MCF 10A (cell line): ENCODE measurements around the gene SAMD11. TPM values are rescaled to one million over a fixed set of nuclear protein-coding genes. Genes with fewer than 3 reads are reported as not detected.

Source experiments
- BruUV-seq: library from RNA; stranded (reverse); fragments of 400-500 nt; replicated peaks from 2 replicates; lab custom pipeline; 2021; lab: Mats Ljungman, UMichigan
- CTCF ChIA-PET: fragments of 300-600 bp; sonication (Branson Sonifier 250); formaldehyde crosslinking; extraction: SDS; loops from one replicate; lab custom pipeline; 2021; ENCODE audit warnings: antibody characterized with exemption, inconsistent platforms; lab: Yijun Ruan, JAX
- POLR2A ChIA-PET: fragments of 300-600, 350-650 bp; sonication (Branson Sonifier 250); formaldehyde crosslinking; extraction: SDS; loops from one replicate; lab custom pipeline; 2020; ENCODE audit warnings: antibody characterized with exemption, inconsistent platforms; lab: Yijun Ruan, JAX
- DNase-seq: peaks from one replicate; pipeline ENCODE4 v3.0.0-alpha.2; 2018; ENCODE audit not compliant: unreplicated experiment
- H3K27ac Mint-ChIP-seq: one replicate; pipeline ENCODE4 v1.8.0; 2022; ENCODE audit warnings: mild to moderate bottlenecking, low read depth, mixed read lengths; ENCODE audit not compliant: unreplicated experiment
- H3K27me3 Mint-ChIP-seq: one replicate; pipeline ENCODE4 v1.8.0; 2022; ENCODE audit warnings: mixed read lengths; ENCODE audit not compliant: insufficient read depth, unreplicated experiment
- H3K36me3 Mint-ChIP-seq: one replicate; pipeline ENCODE4 v1.8.0; 2022; ENCODE audit warnings: mild to moderate bottlenecking, moderate library complexity, mixed read lengths; ENCODE audit not compliant: insufficient read depth, unreplicated experiment
- H3K4me1 Mint-ChIP-seq: one replicate; pipeline ENCODE4 v1.8.0; 2022; ENCODE audit warnings: mixed read lengths; ENCODE audit not compliant: insufficient read depth, unreplicated experiment
- H3K4me3 Mint-ChIP-seq: one replicate; pipeline ENCODE4 v1.8.0; 2022; ENCODE audit warnings: mild to moderate bottlenecking, moderate library complexity, mixed read lengths; ENCODE audit not compliant: unreplicated experiment
- H3K9me3 Mint-ChIP-seq: one replicate; pipeline ENCODE4 v1.8.0; 2022; ENCODE audit warnings: mixed read lengths; ENCODE audit not compliant: unreplicated experiment
- intact Hi-C: fragments of 100-400 bp; cut with micrococcal nuclease; formaldehyde crosslinking; loops from 2 replicates; pipeline ENCODE4 v1.14.1; 2022
- total RNA-seq: library from RNA; stranded (reverse); gene quantifications from 2 replicates; pipeline ENCODE4 v1.2.3, GENCODE V29; 2022
- TF ChIP-seq, protein P1 (sequence below): fragments of 200-600 bp; IDR thresholded peaks from one replicate; pipeline ENCODE4 v1.8.0; 2022; ENCODE audit warnings: antibody characterized with exemption, mild to moderate bottlenecking; ENCODE audit not compliant: unreplicated experiment

SAMD11 gene
- total RNA-seq, 1 experiment from 2014 or later = not detected

- H3K36me3 Mint-ChIP-seq = no peaks in the 10 kb centered on the region
- BruUV-seq = no TSS peak
- CTCF ChIA-PET = interaction anchor here (0.7 to 4.3 kb wide), 11 partner anchors 10 to 160 kb away, joined by 3 to 34 read pairs (median 5); partner anchors contain the start of gene SAMD11
- peak overlapping the region; percentile 63 for H3K27ac Mint-ChIP-seq
- peak; percentile 79 for DNase-seq
- H3K27me3 Mint-ChIP-seq = peaks cover 12% of the 10 kb centered on the region
- intact Hi-C loops = loop anchor here (1.0 to 5.0 kb wide), 3 partner anchors 17 to 70 kb away; no protein-coding TSS in a partner anchor
- H3K9me3 Mint-ChIP-seq = no peaks in the 10 kb centered on the region
- peak overlapping the region; percentile 82 for H3K4me3 Mint-ChIP-seq
- POLR2A ChIA-PET = interaction anchor here (0.7 to 3.0 kb wide), 3 partner anchors 34 to 79 kb away, joined by 3 to 18 read pairs (median 11); partner anchors contain the start of gene PLEKHN1
- H3K4me1 Mint-ChIP-seq = peaks cover 19% of the 10 kb centered on the region
- TF ChIP-seq, protein P1, sequence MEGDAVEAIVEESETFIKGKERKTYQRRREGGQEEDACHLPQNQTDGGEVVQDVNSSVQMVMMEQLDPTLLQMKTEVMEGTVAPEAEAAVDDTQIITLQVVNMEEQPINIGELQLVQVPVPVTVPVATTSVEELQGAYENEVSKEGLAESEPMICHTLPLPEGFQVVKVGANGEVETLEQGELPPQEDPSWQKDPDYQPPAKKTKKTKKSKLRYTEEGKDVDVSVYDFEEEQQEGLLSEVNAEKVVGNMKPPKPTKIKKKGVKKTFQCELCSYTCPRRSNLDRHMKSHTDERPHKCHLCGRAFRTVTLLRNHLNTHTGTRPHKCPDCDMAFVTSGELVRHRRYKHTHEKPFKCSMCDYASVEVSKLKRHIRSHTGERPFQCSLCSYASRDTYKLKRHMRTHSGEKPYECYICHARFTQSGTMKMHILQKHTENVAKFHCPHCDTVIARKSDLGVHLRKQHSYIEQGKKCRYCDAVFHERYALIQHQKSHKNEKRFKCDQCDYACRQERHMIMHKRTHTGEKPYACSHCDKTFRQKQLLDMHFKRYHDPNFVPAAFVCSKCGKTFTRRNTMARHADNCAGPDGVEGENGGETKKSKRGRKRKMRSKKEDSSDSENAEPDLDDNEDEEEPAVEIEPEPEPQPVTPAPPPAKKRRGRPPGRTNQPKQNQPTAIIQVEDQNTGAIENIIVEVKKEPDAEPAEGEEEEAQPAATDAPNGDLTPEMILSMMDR = peak; percentile 96
Measured at GRCh38 chr1:904310-904950, 19.3 kb upstream of the SAMD11 start.

GRCh38 chr1:905071-905749, 18.5 kb upstream of the SAMD11 start:
- ChIA-PET POLR2A (interaction anchor here (0.7 to 3.0 kb wide), 4 partner anchors 34 to 127 kb away, joined by 3 to 18 read pairs (median 7); partner anchors contain the start of gene PLEKHN1), CTCF (interaction anchor here (0.6 to 4.3 kb wide), 16 partner anchors 9 to 440 kb away, joined by 3 to 34 read pairs (median 4); partner anchors contain the start of gene SAMD11)
- no peak for DNase-seq
- H3K36me3 Mint-ChIP-seq = no peaks in the 10 kb centered on the region
- no peaks in the 10 kb centered on the region for H3K9me3 Mint-ChIP-seq
- intact Hi-C loops = loop anchor here (2.0 kb wide), 1 partner anchor 70 kb away; no protein-coding TSS in a partner anchor
- H3K27me3 Mint-ChIP-seq = peaks cover 7% of the 10 kb centered on the region
- H3K4me3 Mint-ChIP-seq = peak overlapping the region; percentile 82
- H3K4me1 Mint-ChIP-seq = peaks cover 19% of the 10 kb centered on the region
- TF ChIP-seq, protein P1 = no peak
- BruUV-seq = no TSS peak
- H3K27ac Mint-ChIP-seq = peak overlapping the region; percentile 63

DNA sequence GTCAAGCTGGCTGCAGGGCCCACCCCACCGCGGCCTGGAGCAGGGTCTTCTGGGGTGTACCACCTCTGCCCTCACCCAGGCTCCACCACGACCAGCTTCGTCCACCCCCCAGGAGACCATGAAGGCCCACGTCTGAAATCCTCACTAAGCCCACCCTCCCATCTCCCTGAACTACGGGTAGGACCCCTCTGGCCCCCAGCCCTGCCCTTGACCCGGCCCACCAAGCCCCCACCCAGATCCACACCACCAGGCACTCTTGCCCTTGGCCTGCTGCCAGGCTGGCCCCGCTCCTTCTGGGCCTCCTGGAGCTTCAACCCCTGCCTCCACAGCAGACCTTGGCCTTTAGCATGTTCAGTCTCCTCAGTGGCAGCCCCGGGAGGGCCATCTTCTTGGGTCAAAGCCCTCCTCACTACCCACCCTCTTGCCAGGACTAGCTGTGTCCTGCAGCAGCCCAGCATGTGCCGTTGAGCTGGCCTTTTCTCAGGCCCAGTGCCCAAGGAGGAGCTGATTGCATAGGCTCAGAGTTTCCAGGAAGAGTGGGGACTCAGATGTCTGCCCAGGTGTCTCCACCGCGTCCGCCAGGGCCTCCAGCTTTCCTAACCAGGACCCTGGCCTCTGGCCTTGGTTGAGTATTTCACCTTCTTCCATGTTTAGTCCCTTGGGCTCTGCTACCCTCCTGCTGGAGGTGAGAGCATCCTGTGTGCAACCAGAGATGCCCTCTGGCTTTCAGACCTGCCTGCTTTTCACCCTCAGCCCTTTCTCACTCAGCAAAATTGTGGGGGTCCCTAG, 17.7 kb upstream of the SAMD11 start:
- peaks cover 21% of the 10 kb centered on the region for H3K4me1 Mint-ChIP-seq
- H3K27ac Mint-ChIP-seq = no peak overlapping the region
- DNase-seq = no peak
- intact Hi-C loops = loop anchor here (2.0 kb wide), 1 partner anchor 69 kb away; no protein-coding TSS in a partner anchor
- peaks cover 5% of the 10 kb centered on the region for H3K27me3 Mint-ChIP-seq
- H3K4me3 Mint-ChIP-seq = peak overlapping the region; percentile 82
- CTCF ChIA-PET = interaction anchor here (0.6 to 4.3 kb wide), 10 partner anchors 14 to 439 kb away, joined by 3 to 34 read pairs (median 4); no protein-coding TSS in a partner anchor
- BruUV-seq = no TSS peak
- TF ChIP-seq, protein P1 = no peak
- H3K9me3 Mint-ChIP-seq = no peaks in the 10 kb centered on the region
- POLR2A ChIA-PET = interaction anchor here (0.8 to 3.0 kb wide), 5 partner anchors 15 to 128 kb away, joined by 3 to 18 read pairs (median 5); partner anchors contain the start of gene PLEKHN1
- H3K36me3 Mint-ChIP-seq = no peaks in the 10 kb centered on the region
